ENCODE measurements around the gene P2RX6. TPM values are rescaled to one million over a fixed set of nuclear protein-coding genes. Genes with fewer than 3 reads are reported as not detected.

Gene P2RX6
- total and polyA plus RNA-seq, 9 of the 15 experiments (the other 6 are each of a cell fraction or from before 2014, with no cell fraction given) = 0.01 to 3.9 (median 1.5) TPM; not detected in 1

- no peak for TF ChIP-seq HMG20B (CRISPR knock-in tag; IDR thresholded peaks at IDR 0.05)
- no peak for TF ChIP-seq KDM4B (IDR thresholded peaks at IDR 0.05; ENCODE audit: borderline replicate concordance in 2 of 2, low read depth in 1 of 2)
- TF ChIP-seq TBL1XR1 (IDR thresholded peaks at IDR 0.05; ENCODE audit: low read length in 2 of 2) = no peak
- no peak for TF ChIP-seq MED1 (CRISPR knock-in tag; IDR thresholded peaks at IDR 0.05; ENCODE audit: borderline replicate concordance)
- no peak for TF ChIP-seq ARNT (IDR thresholded peaks at IDR 0.05)
- no peak for TF ChIP-seq HIVEP1 (CRISPR knock-in tag; IDR thresholded peaks at IDR 0.05)
- peak; percentile 5 to 78; a peak in 1 of 4 replicates for TF ChIP-seq MCM7 (IDR thresholded peaks at IDR 0.05)
- TF ChIP-seq MAFF (IDR thresholded peaks at IDR 0.05; ENCODE audit: low read length) = no peak
- 0 out of 2 replicates have a peak, but pooled peaks have one; percentile 52 for TF ChIP-seq CHCHD3 (CRISPR knock-in tag; IDR thresholded peaks at IDR 0.05)
- TF ChIP-seq BRF2 (IDR thresholded peaks at IDR 0.05; ENCODE audit: borderline replicate concordance, insufficient read depth, insufficient read length) = no peak
- TF ChIP-seq SETDB1 (IDR thresholded peaks at IDR 0.05; ENCODE audit: low read length) = no peak
- 0 out of 2 replicates have a peak, but pooled peaks have one; percentile 35 for TF ChIP-seq ZNF121 (CRISPR knock-in tag; conservative IDR thresholded peaks at IDR 0.05)
- TF ChIP-seq EWSR1 (IDR thresholded peaks at IDR 0.05; ENCODE audit: borderline replicate concordance, low read depth, partially characterized antibody) = no peak
- TF ChIP-seq RBM15 (IDR thresholded peaks at IDR 0.05; ENCODE audit: insufficient read depth, low read length) = no peak
These were observed 50.2 kb downstream of the P2RX6 start (continued) for GRCh38 chr22:21064917-21065864.

All from K562 (cell line).